Activated gamma-delta T cell treated with Interleukin-2 at 50 U/mL for 16 hours (primary cell): ENCODE results near the gene DCST1.

Source experiments
- DNase-seq: peaks from one replicate; pipeline ENCODE4 v3.0.0-alpha.2; 2020

The DCST1 gene

GRCh38 chr1:155077758-155078445 lies 44.3 kb downstream of the DCST1 start:
- no peak for DNase-seq

GRCh38 chr1:155078469-155079209 lies 45.0 kb downstream of the DCST1 start, which contains the start of gene EFNA3:
TSS of gene EFNA3 (plus strand) at chr1:155078837. CDS start at chr1:155078942, 105 bp downstream.
- peak; percentile 45 for DNase-seq

- no peak for DNase-seq
These were observed 45.5 kb downstream of the DCST1 start for GRCh38 chr1:155079210-155079486.

GRCh38 chr1:155079487-155080311 lies 46.1 kb downstream of the DCST1 start:
- no peak for DNase-seq

GRCh38 chr1:155080312-155081228 lies 46.9 kb downstream of the DCST1 start:
- no peak for DNase-seq

DNA sequence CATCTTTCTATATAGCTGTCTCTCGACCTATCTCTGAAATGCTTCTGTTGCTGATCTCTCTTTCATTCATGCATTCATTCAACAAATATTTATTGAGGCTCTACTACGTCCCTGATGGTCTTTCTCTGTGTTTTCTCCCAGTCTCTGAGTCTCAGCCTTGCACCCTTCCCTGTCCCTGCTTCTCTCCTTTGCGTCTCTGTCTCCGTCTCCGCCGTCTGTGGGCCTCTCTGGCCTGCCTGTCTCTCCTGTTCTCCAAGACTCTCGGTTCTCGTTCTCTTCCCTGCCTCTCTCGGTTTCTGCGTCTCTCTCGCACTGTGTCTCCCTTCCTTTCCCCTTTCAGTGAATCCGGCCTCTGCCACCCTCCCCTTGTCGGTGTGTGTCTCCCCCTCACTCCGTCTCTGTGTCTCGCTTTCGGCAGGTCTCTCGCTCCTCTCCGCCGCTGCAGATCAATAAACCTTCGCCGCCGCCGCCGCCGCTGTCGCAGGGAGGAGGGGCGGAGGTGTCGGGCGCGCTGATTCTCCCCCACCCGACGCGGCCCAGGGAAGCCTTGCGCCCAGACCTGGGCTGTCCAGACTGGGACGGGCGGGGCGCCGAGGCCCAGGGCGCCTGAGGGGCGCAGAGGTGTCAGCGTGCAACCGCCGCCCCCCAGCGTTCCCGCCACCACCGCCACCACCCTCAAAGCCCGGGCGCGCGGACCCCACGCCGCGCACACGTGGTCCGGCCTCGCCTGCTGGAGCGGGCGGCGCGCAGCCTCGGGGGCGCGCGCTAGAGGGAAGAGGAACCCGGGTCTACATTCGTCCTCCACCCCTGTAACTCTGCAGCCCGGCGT lies 48.1 kb downstream of the DCST1 start:
- no peak for DNase-seq

- DNase-seq, result no peak
These were observed 48.9 kb downstream of the DCST1 start for GRCh38 chr1:155082301-155083051.

DNA sequence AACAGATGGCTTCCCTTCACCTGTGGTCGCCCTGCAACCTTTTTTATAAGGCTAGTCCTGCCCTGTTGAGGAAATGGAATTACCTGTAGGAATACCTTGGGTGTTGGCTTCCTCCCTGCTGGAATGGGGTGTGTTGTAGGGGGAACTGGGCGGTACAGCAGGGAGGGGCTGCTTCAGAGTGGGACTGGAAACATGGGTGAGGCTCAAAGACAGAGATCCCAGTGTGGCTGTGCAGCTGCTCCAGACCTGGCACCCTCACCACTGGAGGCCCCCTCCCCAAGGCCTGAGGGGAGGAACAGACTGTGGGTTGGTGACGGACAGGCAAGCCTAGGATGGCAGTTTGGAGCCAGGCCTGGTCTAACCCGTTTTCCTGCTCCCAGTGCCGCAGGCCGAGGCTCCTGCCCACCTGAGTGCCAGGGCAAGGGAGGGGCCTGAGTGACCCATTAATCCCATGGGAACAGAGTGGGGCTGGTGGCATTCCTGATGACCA lies 49.5 kb downstream of the DCST1 start:
- no peak for DNase-seq

DNA sequence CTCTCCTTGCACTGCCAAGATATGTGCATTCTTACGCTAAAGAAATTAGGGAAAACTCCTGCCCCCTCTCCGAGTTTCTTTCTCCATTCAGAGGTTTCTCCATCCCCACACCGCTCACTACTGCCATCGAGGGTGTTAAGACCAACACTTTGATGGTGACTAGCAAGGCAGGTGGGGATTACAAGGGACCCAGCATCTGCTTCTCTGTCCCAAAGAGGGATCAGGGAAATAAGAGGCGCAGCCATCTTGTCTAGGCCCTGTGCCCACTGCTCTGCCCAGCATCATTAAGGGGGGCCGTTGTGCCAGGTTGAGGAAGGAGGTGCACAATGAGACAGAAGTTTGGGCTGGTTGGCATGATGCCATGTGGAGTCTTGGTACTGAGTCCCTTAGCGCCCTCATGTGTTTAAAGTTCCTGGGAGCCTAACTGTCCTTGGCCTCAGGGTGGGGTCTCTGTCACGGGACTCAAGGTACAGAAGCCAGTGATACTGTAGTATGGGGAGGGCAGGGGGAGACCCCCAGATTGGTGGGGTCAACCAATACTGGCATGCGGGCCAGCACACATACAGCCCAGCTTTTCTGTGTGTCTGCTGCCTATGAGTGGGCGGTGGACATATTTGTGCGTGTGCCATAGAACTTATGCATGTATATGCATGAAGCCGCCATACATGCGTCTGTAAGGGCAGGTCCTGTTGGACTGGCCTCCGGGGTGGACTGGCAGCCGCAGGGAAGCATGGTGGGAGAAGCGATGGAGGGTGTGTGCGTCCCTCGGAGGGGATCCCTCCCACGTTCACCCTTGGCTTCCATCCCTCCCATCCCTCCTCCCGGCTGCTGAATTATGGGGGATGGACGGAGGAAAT lies 50.5 kb downstream of the DCST1 start:
- DNase-seq, result no peak

GRCh38 chr1:155084722-155085503 lies 51.3 kb downstream of the DCST1 start:
- peak; percentile 89 for DNase-seq

GRCh38 chr1:155085504-155086127 lies 52.0 kb downstream of the DCST1 start:
- peak; percentile 64 for DNase-seq

GRCh38 chr1:155086128-155086741 lies 52.6 kb downstream of the DCST1 start:
- peak; percentile 82 for DNase-seq

- no peak for DNase-seq
These were observed 53.4 kb downstream of the DCST1 start for GRCh38 chr1:155086856-155087535.

- peak; percentile 79 for DNase-seq
These were observed 57.7 kb downstream of the DCST1 start for GRCh38 chr1:155091071-155092051.

GRCh38 chr1:155092131-155092530 lies 58.5 kb downstream of the DCST1 start:
- no peak for DNase-seq

DNA sequence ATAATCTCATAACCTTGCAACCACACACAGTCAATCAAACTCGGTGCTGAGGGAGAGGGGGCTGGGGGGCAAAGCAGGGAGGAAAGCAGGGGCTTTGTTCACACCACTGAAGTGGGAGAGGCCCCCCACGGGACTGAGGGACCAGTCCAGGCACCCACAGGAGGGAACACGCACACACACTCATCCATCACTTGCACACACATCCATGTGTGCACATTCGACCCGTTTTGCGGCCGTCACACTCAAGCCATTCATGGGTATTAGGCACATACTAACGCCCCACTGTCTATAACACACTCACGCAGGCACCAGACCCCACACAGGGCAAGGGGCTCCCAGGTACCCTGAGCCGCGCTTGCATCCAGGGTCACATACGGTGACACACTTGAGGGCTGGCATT lies 59.0 kb downstream of the DCST1 start:
- no peak for DNase-seq
